ENCODE data around the gene DOCK4. TPM values are rescaled to one million over a fixed set of nuclear protein-coding genes. Genes with fewer than 3 reads are reported as not detected.

The DOCK4 gene
- total and polyA plus RNA-seq, 7 donors = 1.8 to 12.7 (median 7.1) TPM

GRCh38 chr7:112059675-112060074 lies 146.5 kb downstream of the DOCK4 start:
- WGBS, 3 donors = 38 to 69% (median 48%) methylated on average over 1 of the region's 1 CpG
- Histone ChIP-seq H3K27ac (no peak overlapping the region), H3K27me3 (ENCODE audit: insufficient read depth in 3 of 3, low read length in 2 of 3) (no peaks in the 10 kb centered on the region), H3K9me3 (no peaks in the 10 kb centered on the region), H3K4me1 (peaks cover 9% of the 10 kb centered on the region), H3K36me3 (ENCODE audit: insufficient read depth in 1 of 2, low read depth in 1 of 2) (no peaks in the 10 kb centered on the region), H3K4me3 (no peak overlapping the region)
- ATAC-seq (no peak), DNase-seq (no peak)
- intact Hi-C loops (cut with DNase I) = no loop called here
- TF ChIP-seq CTCF (IDR thresholded peaks at IDR 0.05) = no peak

- no peak overlapping the region for H3K4me3 ChIP-seq
- DNase-seq = no peak
- H3K27me3 ChIP-seq (ENCODE audit: insufficient read depth in 3 of 3, low read length in 2 of 3) = no peaks in the 10 kb centered on the region
- H3K4me1 ChIP-seq = peaks cover 19% of the 10 kb centered on the region
- no peaks in the 10 kb centered on the region for H3K9me3 ChIP-seq
- intact Hi-C loops (cut with DNase I) = no loop called here
- H3K36me3 ChIP-seq (ENCODE audit: insufficient read depth in 1 of 2, low read depth in 1 of 2) = no peaks in the 10 kb centered on the region
- no peak for ATAC-seq
- 78 to 83% (median 80%) methylated on average over 1 of the region's 1 CpG for WGBS, 3 donors
- TF ChIP-seq CTCF (IDR thresholded peaks at IDR 0.05) = no peak
- H3K27ac ChIP-seq = no peak overlapping the region
Measured at GRCh38 chr7:112058686-112059085, 147.5 kb downstream of the DOCK4 start.

- H3K4me3 ChIP-seq = no peak overlapping the region
- no peak overlapping the region for H3K27ac ChIP-seq
- no peaks in the 10 kb centered on the region for H3K9me3 ChIP-seq
- no peak for TF ChIP-seq CTCF (IDR thresholded peaks at IDR 0.05)
- H3K36me3 ChIP-seq (ENCODE audit: insufficient read depth in 1 of 2, low read depth in 1 of 2) = no peaks in the 10 kb centered on the region
- ATAC-seq = peak in 2 of 4 donors; percentile 52 to 61
- no peak for DNase-seq
- no peaks in the 10 kb centered on the region for H3K27me3 ChIP-seq (ENCODE audit: insufficient read depth in 3 of 3, low read length in 2 of 3)
- H3K4me1 ChIP-seq = peaks cover 38% of the 10 kb centered on the region
- WGBS, 3 donors = 44 to 74% (median 51%) methylated on average over 2 of the region's 2 CpGs
- intact Hi-C loops (cut with DNase I) = no loop called here
Measured at GRCh38 chr7:112056409-112056808, 149.8 kb downstream of the DOCK4 start.

GRCh38 chr7:112053737-112054069 lies 152.5 kb downstream of the DOCK4 start:
- H3K9me3 ChIP-seq = no peaks in the 10 kb centered on the region
- H3K27ac ChIP-seq = no peak overlapping the region
- intact Hi-C loops (cut with DNase I) = no loop called here
- no peaks in the 10 kb centered on the region for H3K36me3 ChIP-seq (ENCODE audit: insufficient read depth in 1 of 2, low read depth in 1 of 2)
- no peak for DNase-seq
- no peaks in the 10 kb centered on the region for H3K27me3 ChIP-seq (ENCODE audit: insufficient read depth in 3 of 3, low read length in 2 of 3)
- H3K4me3 ChIP-seq = no peak overlapping the region
- no peak for ATAC-seq
- TF ChIP-seq CTCF (IDR thresholded peaks at IDR 0.05) = no peak
- peaks cover 47% of the 10 kb centered on the region for H3K4me1 ChIP-seq
- WGBS, 3 donors = 91 to 92% (median 92%) methylated on average over 5 of the region's 5 CpGs

GRCh38 chr7:112052993-112053736 lies 153.0 kb downstream of the DOCK4 start:
- H3K4me3 ChIP-seq = peak overlapping the region; percentile 20
- WGBS, 3 donors = 29 to 49% (median 37%) methylated on average over 1 of the region's 1 CpG
- H3K4me1 ChIP-seq = peaks cover 47% of the 10 kb centered on the region
- peak; percentile 40 to 84 (median 70) for ATAC-seq
- DNase-seq = no peak
- intact Hi-C loops (cut with DNase I) = no loop called here
- no peaks in the 10 kb centered on the region for H3K27me3 ChIP-seq (ENCODE audit: insufficient read depth in 3 of 3, low read length in 2 of 3)
- H3K9me3 ChIP-seq = no peaks in the 10 kb centered on the region
- H3K27ac ChIP-seq = no peak overlapping the region
- TF ChIP-seq CTCF (IDR thresholded peaks at IDR 0.05) = no peak
- H3K36me3 ChIP-seq (ENCODE audit: insufficient read depth in 1 of 2, low read depth in 1 of 2) = no peaks in the 10 kb centered on the region

Measured in psoas muscle (tissue), 8 donors.